Mesothelial cell of epicardium (in vitro differentiated cells): ENCODE data around the gene FAM72B. TPM values are rescaled to one million over a fixed set of nuclear protein-coding genes. Genes with fewer than 3 reads are reported as not detected.
A peak's percentile ranks its signal among the peaks of the same experiment; 100 is the strongest.
"Not testable (repeated sequence)": the region's sequence is repeated elsewhere in the genome, so short reads cannot be mapped to it uniquely, and the experiment has no call there.

ENCODE experiments used
- DNase-seq, 2 experiments: peaks; one replicate each; pipeline ENCODE4 v3.0.0; 2021; ENCODE audit warnings: low spot score in 2 of 2; ENCODE audit not compliant: unreplicated experiment in 2 of 2
- H3K27ac Mint-ChIP-seq: 2 replicates; pipeline ENCODE4 v1.8.0; 2021; ENCODE audit warnings: mixed read lengths
- H3K27me3 Mint-ChIP-seq: 2 replicates; pipeline ENCODE4 v1.8.0; 2021; ENCODE audit warnings: low read depth, mixed read lengths
- H3K36me3 Mint-ChIP-seq: 2 replicates; pipeline ENCODE4 v1.8.0; 2021; ENCODE audit warnings: mixed read lengths
- H3K4me1 Mint-ChIP-seq: 2 replicates; pipeline ENCODE4 v1.8.0; 2021; ENCODE audit warnings: mixed read lengths
- H3K4me3 Mint-ChIP-seq: 2 replicates; pipeline ENCODE4 v1.8.0; 2021; ENCODE audit warnings: mild to moderate bottlenecking, moderate library complexity, mixed read lengths
- H3K9me3 Mint-ChIP-seq: 2 replicates; pipeline ENCODE4 v1.8.0; 2021; ENCODE audit warnings: mixed read lengths
- total RNA-seq: library from RNA; stranded (reverse); gene quantifications from 3 replicates; pipeline ENCODE4 v1.2.1, GENCODE V29; 2021

Gene FAM72B
- total RNA-seq, 1 donor from 2014 or later = 2.4 TPM

DNA sequence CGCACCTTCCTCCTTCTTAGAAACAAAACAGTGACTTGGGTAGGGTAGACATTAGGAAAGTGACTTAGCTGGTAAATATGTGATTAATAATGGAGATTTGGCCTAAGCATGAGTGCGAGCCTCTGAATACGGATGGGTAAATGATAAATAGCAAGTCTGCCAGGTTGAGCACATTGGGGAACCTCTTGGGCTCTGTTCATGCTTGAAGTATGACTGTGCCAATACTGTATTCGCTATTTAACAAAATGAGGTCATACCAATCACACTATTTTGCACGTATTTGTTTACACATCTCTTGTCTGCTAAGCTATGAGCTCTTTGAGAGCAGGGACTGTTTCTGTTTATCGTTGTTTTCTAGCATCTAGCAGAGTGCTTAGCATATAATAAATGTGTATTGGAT, 24.2 kb upstream of the FAM72B start:
- DNase-seq, H3K36me3 Mint-ChIP-seq: not testable (repeated sequence)

GRCh38 chr1:121207328-121207727, 23.2 kb upstream of the FAM72B start:
- not testable (repeated sequence) for H3K9me3 Mint-ChIP-seq, H3K27ac Mint-ChIP-seq, H3K4me3 Mint-ChIP-seq, H3K4me1 Mint-ChIP-seq, DNase-seq, H3K27me3 Mint-ChIP-seq, H3K36me3 Mint-ChIP-seq

More for the DNA sequence above, 24.2 kb upstream of the FAM72B start:
- not testable (repeated sequence) for H3K27ac Mint-ChIP-seq, H3K4me3 Mint-ChIP-seq, H3K27me3 Mint-ChIP-seq, H3K4me1 Mint-ChIP-seq, H3K9me3 Mint-ChIP-seq

DNA sequence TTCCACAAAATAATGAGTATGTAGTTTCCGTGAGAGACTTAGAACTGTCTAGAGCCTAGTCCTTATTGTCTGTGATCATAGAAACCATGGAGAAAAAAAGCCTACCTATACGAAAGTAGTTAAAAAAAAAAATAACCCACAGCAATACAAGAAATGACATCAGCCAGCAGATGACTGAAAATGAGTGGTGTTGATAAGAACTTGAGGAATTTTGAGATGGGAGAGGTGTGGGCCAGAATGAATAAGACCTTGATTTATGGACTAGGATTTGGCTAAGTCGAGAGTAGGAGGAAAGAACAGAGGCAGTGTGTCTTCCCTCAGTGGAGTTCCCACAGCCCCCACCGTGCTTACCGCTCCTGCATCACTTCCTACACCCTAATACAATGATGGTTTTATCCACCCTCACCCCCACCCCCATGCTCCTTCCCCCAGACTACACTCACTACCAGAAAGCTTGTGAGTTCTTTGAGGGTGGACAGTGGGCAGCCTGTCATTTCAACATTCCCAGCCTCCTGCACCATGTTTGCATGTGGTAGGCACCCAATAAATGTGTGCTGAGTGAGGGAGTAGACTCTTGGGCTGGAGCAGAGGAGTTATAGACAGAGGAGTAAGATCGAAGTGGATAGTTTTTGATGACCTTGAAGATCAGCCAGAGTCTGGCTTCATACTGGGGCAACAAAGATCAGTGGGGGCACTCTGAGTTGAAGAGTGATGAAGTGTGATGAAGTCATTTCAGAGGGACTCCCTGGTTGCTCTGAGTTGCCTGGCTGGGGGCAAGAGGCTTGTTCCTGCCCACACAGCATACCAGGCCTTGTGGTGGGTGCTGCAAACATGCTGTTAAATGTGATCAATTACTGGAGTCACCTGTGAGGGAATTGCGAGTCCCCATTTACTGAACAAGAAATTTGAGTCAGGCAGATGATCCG, 21.9 kb upstream of the FAM72B start:
- H3K9me3 Mint-ChIP-seq, H3K36me3 Mint-ChIP-seq, DNase-seq, H3K27ac Mint-ChIP-seq, H3K27me3 Mint-ChIP-seq, H3K4me3 Mint-ChIP-seq: not testable (repeated sequence)
- peaks cover 14% of the 10 kb centered on the region for H3K4me1 Mint-ChIP-seq

DNA sequence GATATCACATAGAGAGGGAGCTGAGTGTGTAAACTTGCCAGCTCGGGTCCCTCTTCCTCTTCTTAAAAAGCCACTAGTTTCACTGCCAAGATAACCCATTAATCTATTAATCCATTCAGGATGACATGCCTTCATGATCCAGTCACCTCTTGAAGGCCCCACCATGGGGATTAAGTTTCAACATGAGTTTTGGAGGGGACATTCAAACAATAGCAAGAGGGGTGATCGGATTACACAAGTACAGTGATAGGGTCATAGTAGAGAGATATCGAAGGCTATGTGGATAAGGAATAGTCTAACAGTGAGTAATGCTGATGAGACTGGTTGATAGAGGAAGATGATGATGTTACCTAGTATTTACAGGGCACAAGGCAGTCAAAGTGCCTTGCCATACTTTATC, 18.8 kb upstream of the FAM72B start:
- not testable (repeated sequence) for H3K27ac Mint-ChIP-seq, DNase-seq, H3K36me3 Mint-ChIP-seq, H3K4me3 Mint-ChIP-seq, H3K9me3 Mint-ChIP-seq, H3K27me3 Mint-ChIP-seq
- H3K4me1 Mint-ChIP-seq = peaks cover 13% of the 10 kb centered on the region

DNA sequence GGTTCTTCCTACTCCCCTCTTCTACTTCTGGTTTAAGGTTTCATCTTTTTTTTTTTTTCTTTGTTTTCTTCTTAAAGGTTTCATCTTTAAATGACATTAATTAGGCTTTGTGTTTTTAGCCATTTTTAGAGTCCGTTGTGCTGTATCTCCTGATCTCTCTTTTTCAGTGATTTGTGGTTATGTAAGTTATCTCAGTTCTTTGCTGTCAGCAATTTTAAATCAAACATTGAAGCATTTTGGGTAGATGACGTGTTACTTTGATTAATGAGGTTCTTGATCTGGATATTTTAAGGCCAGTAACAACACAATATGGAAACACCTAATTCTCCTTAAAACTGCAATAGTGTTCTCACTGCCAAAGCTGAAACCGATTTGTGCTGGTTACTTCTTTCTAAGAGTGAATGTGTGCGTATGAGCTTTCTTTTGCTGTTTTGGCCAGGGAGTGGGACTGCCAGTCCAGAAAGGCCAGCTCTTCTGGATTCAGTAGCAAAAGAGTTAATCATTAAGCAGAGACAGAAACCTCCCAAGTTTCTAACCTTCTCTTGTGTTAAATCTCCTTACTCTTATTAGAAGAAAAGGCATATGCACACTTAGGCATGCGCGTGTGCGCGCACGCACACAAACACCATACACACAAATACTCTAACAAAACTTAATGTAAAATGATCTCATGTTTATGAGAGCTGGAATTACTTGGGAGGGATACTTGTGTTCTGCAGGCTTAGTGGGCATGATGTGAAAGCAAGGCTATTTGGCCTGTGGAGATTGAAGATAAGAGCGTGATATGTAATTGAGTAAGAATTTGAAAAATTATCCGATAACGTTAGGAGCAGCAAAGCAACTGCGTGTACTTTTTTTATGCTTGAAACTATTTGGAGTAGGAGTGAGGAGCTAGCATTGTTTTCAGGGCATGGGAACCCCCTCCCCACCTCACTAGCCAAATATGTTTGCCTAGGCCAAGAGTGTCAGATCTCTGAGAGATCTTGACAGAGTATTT, 17.1 kb upstream of the FAM72B start:
- Mint-ChIP-seq H3K4me1 (peaks cover 12% of the 10 kb centered on the region), H3K27ac (peak overlapping the region; percentile 75)
- not testable (repeated sequence) for H3K27me3 Mint-ChIP-seq, DNase-seq, H3K9me3 Mint-ChIP-seq, H3K36me3 Mint-ChIP-seq, H3K4me3 Mint-ChIP-seq

DNA sequence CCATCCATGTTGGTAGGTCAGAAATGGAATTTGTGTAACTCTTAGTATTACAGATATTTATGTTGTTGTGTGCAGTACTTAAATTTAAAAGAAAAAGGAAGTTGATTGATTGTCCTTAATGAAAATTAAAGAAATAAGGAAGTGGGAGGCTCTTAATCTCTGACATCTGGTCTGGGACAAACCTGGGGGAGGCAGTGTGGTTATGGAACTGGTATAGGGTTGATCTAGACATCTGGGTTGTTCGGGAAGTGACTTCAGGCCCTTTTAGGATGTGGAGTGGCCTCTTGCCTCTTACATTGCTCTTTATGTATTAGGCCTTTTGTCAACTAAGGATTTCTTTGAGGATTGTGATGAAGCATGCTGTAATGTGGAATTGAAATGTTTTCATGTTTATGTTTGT, 16.1 kb upstream of the FAM72B start:
- not testable (repeated sequence) for H3K9me3 Mint-ChIP-seq, H3K36me3 Mint-ChIP-seq, H3K4me1 Mint-ChIP-seq, H3K27ac Mint-ChIP-seq, DNase-seq, H3K4me3 Mint-ChIP-seq, H3K27me3 Mint-ChIP-seq

- not testable (repeated sequence) for H3K4me1 Mint-ChIP-seq, H3K36me3 Mint-ChIP-seq, H3K27ac Mint-ChIP-seq, H3K9me3 Mint-ChIP-seq, DNase-seq, H3K4me3 Mint-ChIP-seq, H3K27me3 Mint-ChIP-seq
Measured at GRCh38 chr1:121199763-121200162, 15.6 kb upstream of the FAM72B start.

DNA sequence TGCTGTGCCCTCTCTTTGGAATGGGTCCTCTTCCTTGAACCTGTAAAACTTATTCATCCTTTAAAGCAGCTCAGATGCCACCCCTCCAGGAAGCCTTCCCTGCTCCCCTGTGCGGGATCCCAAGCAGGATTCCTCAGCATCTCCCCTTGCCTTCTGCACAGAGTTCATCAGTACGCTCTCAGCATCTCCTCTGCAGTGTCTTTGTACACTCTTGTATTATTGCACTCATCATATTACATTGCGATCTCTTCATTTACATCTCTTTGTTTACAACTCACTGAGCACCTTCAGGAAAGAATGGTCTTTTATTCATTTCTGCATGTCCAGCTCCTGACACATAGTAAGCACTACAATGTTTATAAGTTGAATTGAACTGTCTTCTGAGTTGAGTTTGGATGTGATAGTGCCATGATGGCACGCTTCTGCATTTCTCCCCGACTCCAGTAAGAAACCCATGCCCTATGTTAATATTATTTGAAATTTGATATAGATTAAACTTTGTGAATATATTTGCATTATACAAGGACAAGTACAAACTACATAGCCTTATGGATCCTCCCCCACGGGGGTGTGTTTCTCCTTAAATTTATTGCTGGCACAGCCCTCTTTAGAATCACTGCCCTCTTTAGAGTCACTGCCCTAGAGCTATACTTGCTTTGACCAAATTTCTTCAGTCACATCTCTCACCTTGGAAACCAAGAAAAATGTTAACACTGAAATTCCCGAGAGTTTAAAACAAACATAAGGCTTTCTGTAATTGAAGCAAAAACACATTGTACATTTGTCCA, 13.1 kb upstream of the FAM72B start:
- not testable (repeated sequence) for H3K4me1 Mint-ChIP-seq, H3K9me3 Mint-ChIP-seq, H3K36me3 Mint-ChIP-seq, H3K27ac Mint-ChIP-seq, DNase-seq, H3K27me3 Mint-ChIP-seq, H3K4me3 Mint-ChIP-seq

- not testable (repeated sequence) for H3K4me1 Mint-ChIP-seq, H3K9me3 Mint-ChIP-seq, H3K27me3 Mint-ChIP-seq, H3K27ac Mint-ChIP-seq, H3K36me3 Mint-ChIP-seq, H3K4me3 Mint-ChIP-seq, DNase-seq
Measured at GRCh38 chr1:121192512-121192911, 8.4 kb upstream of the FAM72B start.

GRCh38 chr1:121187914-121188313, 3.8 kb upstream of the FAM72B start:
- not testable (repeated sequence) for DNase-seq

DNA sequence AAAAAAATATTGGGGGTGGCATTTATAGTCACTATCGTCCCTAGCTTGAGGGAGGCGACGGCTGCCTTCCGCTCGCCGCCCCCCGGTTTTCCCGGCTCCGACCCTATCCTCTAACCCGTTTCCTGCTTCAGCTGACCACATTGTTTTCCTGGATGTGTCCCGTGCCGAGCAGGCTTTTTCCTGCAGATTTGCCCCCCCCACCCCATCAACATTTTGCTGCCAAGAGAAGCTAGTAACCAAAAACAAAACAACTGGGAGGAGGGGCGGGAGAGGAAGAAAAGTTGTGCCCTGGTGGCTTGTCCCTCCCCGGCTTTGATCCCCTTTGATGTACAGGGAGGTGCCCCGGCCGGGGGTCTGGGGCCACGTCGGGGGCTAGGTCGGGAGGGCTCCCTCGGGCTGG, 2.1 kb upstream of the FAM72B start:
- H3K27ac Mint-ChIP-seq, H3K27me3 Mint-ChIP-seq, DNase-seq, H3K9me3 Mint-ChIP-seq, H3K4me1 Mint-ChIP-seq, H3K36me3 Mint-ChIP-seq, H3K4me3 Mint-ChIP-seq: not testable (repeated sequence)

More at GRCh38 chr1:121187914-121188313, 3.8 kb upstream of the FAM72B start:
- H3K27ac Mint-ChIP-seq, H3K4me1 Mint-ChIP-seq, H3K4me3 Mint-ChIP-seq, H3K9me3 Mint-ChIP-seq, H3K36me3 Mint-ChIP-seq, H3K27me3 Mint-ChIP-seq: not testable (repeated sequence)

DNA sequence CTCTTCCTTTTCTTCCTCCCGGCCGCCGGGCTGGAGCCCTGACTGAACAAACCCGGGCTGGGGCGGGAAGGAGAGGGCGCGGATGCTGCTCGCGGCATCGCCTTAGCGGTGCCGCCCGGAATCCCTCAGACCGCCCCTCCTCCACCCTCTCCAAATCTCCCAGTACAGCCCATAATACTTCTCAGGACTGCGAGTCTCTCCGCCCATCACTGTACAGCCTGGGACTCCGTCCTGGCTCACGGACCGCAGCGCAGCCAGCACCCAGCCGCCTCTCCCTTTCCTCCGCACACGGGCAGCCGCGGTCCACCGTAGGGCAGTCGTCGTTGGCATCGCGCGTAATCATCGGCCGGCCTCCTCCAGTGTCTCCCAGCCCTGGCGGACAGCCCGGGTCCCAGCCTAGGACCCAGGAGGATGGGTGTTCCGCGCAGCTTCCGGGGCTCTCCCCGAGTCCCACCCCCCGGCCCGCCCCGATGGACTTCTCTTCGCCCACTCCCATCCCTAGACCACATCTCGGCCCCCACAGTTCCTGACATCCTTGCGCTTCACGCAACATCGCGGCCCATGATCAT, 1.1 kb upstream of the FAM72B start:
- not testable (repeated sequence) for H3K9me3 Mint-ChIP-seq, H3K27me3 Mint-ChIP-seq, H3K36me3 Mint-ChIP-seq, H3K4me1 Mint-ChIP-seq, DNase-seq, H3K27ac Mint-ChIP-seq
- H3K4me3 Mint-ChIP-seq = peak overlapping the region; percentile 83

GRCh38 chr1:121183867-121184266, 273 bp downstream of the FAM72B start:
- H3K36me3 Mint-ChIP-seq, H3K9me3 Mint-ChIP-seq, H3K4me1 Mint-ChIP-seq, H3K27ac Mint-ChIP-seq, H3K27me3 Mint-ChIP-seq: not testable (repeated sequence)
- peak overlapping the region; percentile 13 for H3K4me3 Mint-ChIP-seq
- peak in 1 of 2 experiments; percentile 37 for DNase-seq
